GM18861 (cell line): Measurements from ENCODE around the gene OCRL.

Experiments used
- ATAC-seq: cut with Tn5 transposase; IDR thresholded peaks from one replicate; pipeline ENCODE4 v1.9.1; 2021; ENCODE audit not compliant: unreplicated experiment

Gene OCRL

GRCh38 chrX:129581904-129582303, 41.8 kb downstream of the OCRL start:
- no peak for ATAC-seq

GRCh38 chrX:129585167-129585566, 45.1 kb downstream of the OCRL start:
- no peak for ATAC-seq

DNA sequence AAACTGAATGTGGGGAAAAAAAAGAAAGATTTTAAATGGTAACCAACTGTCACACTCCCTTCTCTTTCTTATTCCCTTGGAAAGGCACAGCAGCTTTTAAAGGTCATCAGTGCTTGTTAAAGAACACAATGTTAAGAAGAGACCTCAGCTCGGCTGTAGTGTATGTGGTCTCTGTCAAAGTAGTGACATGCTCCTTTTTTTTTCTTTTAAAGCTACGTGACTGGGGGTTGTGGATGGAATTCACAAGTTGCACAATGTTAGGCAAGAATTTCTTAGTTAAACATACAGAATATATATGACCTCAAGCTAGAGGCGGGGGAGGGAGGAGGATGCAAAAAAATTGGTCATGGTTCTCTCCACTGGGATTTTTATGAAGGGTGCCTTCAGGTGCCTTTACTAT, 45.6 kb downstream of the OCRL start:
- no peak for ATAC-seq

- no peak for ATAC-seq
These were observed 46.4 kb downstream of the OCRL start for GRCh38 chrX:129586446-129586845.

- no peak for ATAC-seq
These were observed 50.5 kb downstream of the OCRL start for GRCh38 chrX:129590596-129590995.

- ATAC-seq, result no peak
These were observed 53.1 kb downstream of the OCRL start for GRCh38 chrX:129593137-129593536.

- no peak for ATAC-seq
These were observed 54.7 kb downstream of the OCRL start for GRCh38 chrX:129594781-129595180.

DNA sequence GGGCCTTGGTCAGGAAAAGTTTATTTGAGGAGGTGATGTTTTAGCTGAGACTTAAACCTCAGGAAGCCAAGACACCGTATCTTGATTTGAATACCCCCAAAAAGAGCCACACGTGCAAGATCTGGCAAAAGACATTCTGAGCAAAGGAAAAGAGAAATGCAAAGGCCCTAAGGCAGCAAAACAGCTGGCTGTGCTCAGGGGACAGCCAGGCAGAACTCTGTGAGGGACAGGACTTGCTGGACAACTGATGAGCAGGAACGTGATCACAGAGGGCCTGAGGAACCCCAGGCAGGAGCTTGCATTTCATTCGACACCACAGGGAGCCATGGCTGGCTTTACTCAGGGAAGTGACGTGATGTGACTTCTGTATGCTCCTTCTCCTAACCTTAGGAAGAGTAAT, 56.0 kb downstream of the OCRL start:
- no peak for ATAC-seq

GRCh38 chrX:129597905-129598304, 57.8 kb downstream of the OCRL start:
- no peak for ATAC-seq

- ATAC-seq, result no peak
These were observed 59.4 kb downstream of the OCRL start for GRCh38 chrX:129599499-129599898.

DNA sequence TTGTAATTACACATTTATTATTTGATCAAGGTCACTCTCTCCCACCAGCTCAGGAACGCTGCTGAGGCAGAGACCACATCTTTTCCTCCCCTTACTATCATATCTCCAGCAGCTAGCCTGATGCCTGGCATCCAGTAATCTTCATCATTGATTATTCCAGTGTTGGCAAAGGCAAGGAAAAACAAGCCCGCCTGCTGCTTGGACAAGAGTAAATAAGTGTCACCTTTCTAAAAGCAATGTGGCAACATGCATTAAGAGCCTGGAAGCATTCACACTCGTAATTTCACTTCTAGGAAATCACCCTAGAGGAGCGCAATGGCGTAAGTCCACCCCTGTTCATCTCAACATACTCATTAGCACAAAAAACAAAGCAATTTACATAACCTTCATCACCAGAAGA, 59.9 kb downstream of the OCRL start:
- ATAC-seq, result no peak

GRCh38 chrX:129600981-129601424, 60.9 kb downstream of the OCRL start:
- peak; percentile 42 for ATAC-seq

GRCh38 chrX:129606918-129607317, 66.9 kb downstream of the OCRL start:
- ATAC-seq, result peak; percentile 55

DNA sequence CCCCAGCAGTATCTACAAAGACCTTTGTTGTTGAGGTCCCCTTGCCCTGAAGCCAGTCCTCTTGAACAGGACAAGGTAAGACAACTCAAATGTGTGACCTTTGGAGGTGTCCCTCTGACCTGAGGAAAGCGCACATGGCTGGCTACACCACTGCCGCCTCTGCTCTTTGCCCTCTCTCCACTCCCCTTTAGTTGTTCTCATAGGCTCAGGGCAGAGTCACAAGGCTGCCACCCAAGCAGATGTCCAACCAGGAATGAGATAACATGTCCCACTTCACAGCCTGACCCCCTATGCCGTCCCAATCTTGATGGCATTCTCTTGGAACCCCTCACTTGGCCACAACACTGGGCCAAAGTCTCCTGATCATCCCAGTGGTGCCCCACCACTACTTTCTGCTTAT, 68.4 kb downstream of the OCRL start:
- no peak for ATAC-seq

DNA sequence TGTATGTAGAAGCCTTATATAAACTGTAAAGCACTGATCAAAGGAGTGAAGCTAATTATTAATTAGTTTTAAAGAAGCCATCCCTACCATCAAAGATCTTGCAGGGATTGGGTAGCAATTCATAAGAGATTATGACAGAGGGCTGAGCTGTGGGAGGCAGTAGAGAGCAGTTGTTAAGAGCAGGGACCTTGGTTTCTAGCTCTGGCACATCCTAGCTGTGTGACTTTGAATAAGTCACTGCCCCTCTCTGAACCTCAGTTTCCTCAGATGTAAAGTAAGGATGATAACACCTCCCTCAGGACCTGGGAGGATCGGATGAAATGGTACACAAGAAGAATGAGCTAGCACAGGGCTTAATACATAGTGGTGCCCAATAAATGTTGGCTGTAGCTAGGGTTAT, 69.3 kb downstream of the OCRL start:
- ATAC-seq, result no peak

- no peak for ATAC-seq
These were observed 72.3 kb downstream of the OCRL start for GRCh38 chrX:129612396-129612795.

GRCh38 chrX:129613596-129613995, 73.5 kb downstream of the OCRL start:
- no peak for ATAC-seq

DNA sequence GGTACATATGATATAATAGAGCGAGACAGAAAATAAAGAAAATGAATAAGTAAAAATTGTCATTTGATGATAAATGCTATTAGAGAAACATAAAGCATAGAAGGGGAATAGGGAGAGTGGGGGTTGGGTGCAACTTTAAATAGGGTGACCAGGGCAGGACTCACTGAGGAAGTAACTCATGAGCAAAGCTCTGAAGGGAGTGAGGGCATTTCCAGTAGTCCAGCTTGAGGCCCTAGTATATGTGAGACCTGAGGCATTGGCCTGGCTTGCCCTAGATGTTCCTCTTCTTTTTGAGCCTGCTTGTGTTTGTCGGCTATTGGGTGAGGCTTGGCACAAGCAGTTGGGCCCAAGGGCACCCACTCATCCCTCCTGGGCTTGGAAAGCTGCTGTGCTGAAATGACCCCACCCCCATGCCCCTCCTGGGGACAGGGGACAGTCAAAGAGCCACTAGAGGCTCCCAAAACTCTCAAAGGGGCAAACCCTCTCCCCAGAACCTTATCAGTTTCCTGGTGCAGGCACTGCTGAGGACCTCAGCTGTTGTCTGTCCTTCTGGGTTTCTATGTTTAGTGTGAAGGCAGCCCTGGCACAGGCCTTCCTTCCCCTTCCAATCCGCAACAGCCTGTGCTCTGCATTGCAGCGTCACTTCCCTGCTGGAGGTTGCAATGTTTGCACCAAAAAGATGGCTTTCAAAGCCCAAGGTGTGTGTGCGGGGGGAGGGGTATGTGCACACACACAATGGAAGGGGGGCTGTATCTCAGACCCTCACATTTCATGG, 74.6 kb downstream of the OCRL start:
- ATAC-seq, result no peak

DNA sequence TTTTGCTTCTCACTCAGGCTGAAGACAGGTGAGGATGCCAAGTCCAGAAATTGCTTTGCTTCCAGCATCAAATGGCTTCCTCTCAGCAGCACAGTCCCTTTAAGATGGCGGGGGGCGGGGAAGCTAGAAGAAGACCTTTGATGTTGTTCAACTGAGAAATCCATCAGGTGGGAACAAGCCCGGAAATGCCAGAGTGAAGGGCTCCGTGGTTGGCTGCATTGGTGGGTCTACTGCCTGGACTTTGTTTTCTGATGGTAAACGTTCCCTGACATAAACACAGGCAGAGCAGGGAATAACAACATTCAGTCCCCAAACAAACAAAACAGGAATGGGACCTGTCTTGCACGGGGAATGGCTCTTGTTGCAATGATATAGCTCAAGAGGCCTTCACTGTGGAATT, 77.4 kb downstream of the OCRL start:
- no peak for ATAC-seq

DNA sequence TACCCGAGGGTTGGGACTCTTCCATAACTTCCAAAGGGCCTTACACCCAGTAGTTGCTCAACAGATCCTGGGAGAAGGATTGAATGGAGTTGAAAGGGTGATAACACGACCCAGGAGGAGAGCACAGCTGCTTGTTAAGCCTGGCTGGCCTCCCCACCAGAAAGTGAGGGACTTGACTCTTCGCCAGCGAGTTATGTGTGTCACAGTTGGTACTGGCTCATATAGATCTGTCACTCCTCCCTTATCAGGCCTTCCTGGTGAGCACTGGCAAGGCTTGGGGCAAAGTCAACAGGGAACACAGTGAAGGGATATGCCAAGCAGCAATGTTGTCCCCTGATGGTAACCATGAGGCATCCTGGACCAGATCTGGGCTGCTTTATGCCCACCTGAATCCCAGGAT, 78.9 kb downstream of the OCRL start:
- no peak for ATAC-seq

GRCh38 chrX:129622757-129623301, 82.8 kb downstream of the OCRL start:
- ATAC-seq, result no peak

DNA sequence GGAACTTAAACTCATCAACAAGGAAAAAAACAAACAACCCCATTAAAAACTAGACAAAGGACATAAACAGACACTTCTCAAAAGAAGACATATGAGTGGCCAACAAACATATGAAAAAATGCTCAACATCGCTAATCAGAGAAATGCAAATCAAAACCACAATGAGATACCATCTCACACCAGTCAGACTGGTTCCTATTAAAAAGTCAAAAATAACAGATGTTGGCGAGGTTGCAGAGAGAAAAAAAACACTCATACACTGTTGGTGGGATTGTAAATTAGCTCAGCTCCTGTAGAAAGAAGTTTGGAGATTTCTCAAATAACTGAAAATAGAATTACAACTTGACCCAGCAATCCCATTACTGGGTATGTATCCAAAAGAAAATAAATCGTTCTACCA, 86.0 kb downstream of the OCRL start:
- ATAC-seq, result no peak

GRCh38 chrX:129629837-129630236, 89.8 kb downstream of the OCRL start:
- ATAC-seq, result no peak
